BJ (cell line): ENCODE measurements around the gene ZNF438. TPM values are rescaled to one million over a fixed set of nuclear protein-coding genes. Genes with fewer than 3 reads are reported as not detected.

Experiments
- CTCF ChIA-PET: fragments of 350-600 bp; formaldehyde crosslinking; extraction: SDS; loops from one replicate; lab custom pipeline; 2021; ENCODE audit warnings: antibody characterized with exemption, inconsistent platforms; lab: Yijun Ruan, JAX
- POLR2A ChIA-PET: fragments of 300-600 bp; sonication (Branson Sonifier 250); formaldehyde crosslinking; extraction: SDS; loops from one replicate; lab custom pipeline; 2021; ENCODE audit warnings: antibody characterized with exemption; lab: Charles Lee
- DNase-seq: peaks from one replicate; pipeline ENCODE4 v3.0.0-alpha.2; 2011; ENCODE audit warnings: low read depth
- H3K27me3 ChIP-seq: 2 replicates; pipeline ENCODE4 v1.6.0; 2011; ENCODE audit warnings: low read length; ENCODE audit not compliant: control insufficient read depth, insufficient read depth
- H3K36me3 ChIP-seq: 2 replicates; pipeline ENCODE4 v1.5.1; 2011; ENCODE audit warnings: low read length; ENCODE audit not compliant: control insufficient read depth, insufficient read depth
- H3K4me3 ChIP-seq: 2 replicates; pipeline ENCODE4 v1.5.1; 2011; ENCODE audit warnings: low read depth, mild to moderate bottlenecking, control low read depth, low read length
- CTCF ChIP-seq: IDR thresholded peaks from 2 replicates; pipeline ENCODE4 v1.5.1; 2011; ENCODE audit warnings: low read depth, mild to moderate bottlenecking, control low read depth, inconsistent platforms, low read length, moderate library complexity; ENCODE audit not compliant: insufficient read depth
- polyA plus RNA-seq: library from polyadenylated mRNA; depleted of rRNA; stranded (reverse); fragments of >200 nt; gene quantifications from 2 replicates; pipeline ENCODE4 v1.2.3, GENCODE V29; 2011

The ZNF438 gene
- polyA plus RNA-seq, 1 experiment, result 3.7 TPM

GRCh38 chr10:30839652-30840051, 192.0 kb downstream of the ZNF438 start:
- ChIA-PET POLR2A (no interaction called here), CTCF (no interaction called here)
- no peak for TF ChIP-seq CTCF
- no peak for DNase-seq
- Histone ChIP-seq H3K27me3 (no peaks in the 10 kb centered on the region), H3K36me3 (no peaks in the 10 kb centered on the region), H3K4me3 (no peak overlapping the region)

- no peak for DNase-seq
- Histone ChIP-seq H3K4me3 (no peak overlapping the region), H3K27me3 (no peaks in the 10 kb centered on the region), H3K36me3 (no peaks in the 10 kb centered on the region)
- TF ChIP-seq CTCF, result no peak
- CTCF ChIA-PET, result no interaction called here
- POLR2A ChIA-PET, result no interaction called here
These were observed 195.3 kb downstream of the ZNF438 start for GRCh38 chr10:30836406-30836805.

GRCh38 chr10:30835146-30835545, 196.5 kb downstream of the ZNF438 start:
- no peaks in the 10 kb centered on the region for H3K36me3 ChIP-seq
- DNase-seq, result no peak
- ChIA-PET POLR2A (no interaction called here), CTCF (interaction anchor here (1.5 kb wide), 1 partner anchor 9 kb away, joined by 5 read pairs; no protein-coding TSS in a partner anchor)
- H3K4me3 ChIP-seq, result no peak overlapping the region
- no peaks in the 10 kb centered on the region for H3K27me3 ChIP-seq
- TF ChIP-seq CTCF, result no peak

GRCh38 chr10:30834651-30835050, 197.0 kb downstream of the ZNF438 start:
- no peaks in the 10 kb centered on the region for H3K36me3 ChIP-seq
- no peaks in the 10 kb centered on the region for H3K27me3 ChIP-seq
- no peak overlapping the region for H3K4me3 ChIP-seq
- TF ChIP-seq CTCF, result no peak
- POLR2A ChIA-PET, result no interaction called here
- DNase-seq, result no peak
- CTCF ChIA-PET, result interaction anchor here (1.3 to 1.5 kb wide), 2 partner anchors 10 to 16 kb away, joined by 3 to 5 read pairs; no protein-coding TSS in a partner anchor

- Histone ChIP-seq H3K36me3 (no peaks in the 10 kb centered on the region), H3K27me3 (no peaks in the 10 kb centered on the region), H3K4me3 (no peak overlapping the region)
- ChIA-PET CTCF (interaction anchor here (1.3 to 1.5 kb wide), 3 partner anchors 10 to 18 kb away, joined by 3 to 5 read pairs (median 3); no protein-coding TSS in a partner anchor), POLR2A (no interaction called here)
- no peak for DNase-seq
- TF ChIP-seq CTCF, result no peak
These were observed 197.5 kb downstream of the ZNF438 start for GRCh38 chr10:30834153-30834552.
